ENCODE data around the gene MT1X. TPM values are rescaled to one million over a fixed set of nuclear protein-coding genes. Genes with fewer than 3 reads are reported as not detected.

MT1X gene
- polyA plus RNA-seq, 1 experiment = 19.5 TPM

DNA sequence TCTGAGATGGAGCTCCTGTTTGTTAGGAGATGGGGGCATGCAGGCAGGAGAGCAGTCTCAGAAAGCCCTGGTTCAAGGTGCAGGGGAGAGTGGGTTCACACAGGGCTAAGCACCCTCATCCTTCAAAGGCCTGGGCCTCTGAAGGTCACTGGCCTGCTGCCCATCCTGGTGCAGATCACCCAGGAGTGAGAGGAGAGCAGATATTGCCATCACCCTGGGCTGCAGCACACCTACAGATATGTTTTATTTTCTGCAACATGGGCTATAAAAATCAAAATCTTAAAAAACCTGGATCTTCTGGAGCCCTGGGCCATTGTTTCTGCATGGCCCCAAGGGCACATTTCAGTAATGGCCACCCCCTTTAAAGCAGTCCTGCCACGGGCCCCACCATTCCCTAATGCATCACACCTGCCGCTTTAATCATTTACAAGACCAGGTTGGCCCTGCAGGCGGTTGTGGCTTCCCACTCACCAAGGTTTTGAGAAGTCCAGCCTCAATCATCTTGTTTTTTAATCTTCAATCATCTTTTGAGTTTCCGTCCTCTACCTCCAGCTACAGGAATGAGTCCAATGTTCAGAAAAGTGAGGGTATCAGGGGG lies 27.3 kb downstream of the MT1X start:
- CTCF ChIA-PET = interaction anchor here (0.7 to 1.3 kb wide), 2 partner anchors 8 to 9 kb away, joined by 3 read pairs; no protein-coding TSS in a partner anchor

DNA sequence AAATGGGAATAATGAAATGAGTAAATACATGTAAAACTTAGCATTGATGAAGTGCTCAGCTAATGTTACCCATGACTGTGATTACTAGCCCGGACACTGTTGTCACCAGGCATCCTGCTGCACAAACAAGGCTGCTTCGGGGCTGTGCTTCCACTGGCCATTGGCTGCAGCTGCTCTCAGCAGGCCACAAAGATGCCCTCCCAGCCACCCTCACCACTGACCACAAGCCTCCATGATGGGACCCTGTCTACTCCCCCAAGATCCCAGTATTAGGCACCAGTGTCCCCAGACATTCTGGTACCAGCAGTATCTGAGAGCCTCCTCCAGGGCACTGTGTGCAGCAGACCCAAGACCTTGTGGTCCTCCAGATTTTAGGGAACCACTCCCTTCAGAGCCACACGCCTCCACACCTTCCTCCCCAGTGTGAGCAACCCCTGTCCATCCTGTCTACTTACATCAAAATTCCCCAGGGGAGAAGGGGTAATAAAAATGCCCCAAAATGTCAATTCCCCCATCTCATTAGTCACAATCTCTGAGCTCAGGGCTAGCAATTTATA lies 28.0 kb downstream of the MT1X start:
- ChIA-PET CTCF (interaction anchor here (0.7 kb wide), 1 partner anchor 8 kb away, joined by 3 read pairs; no protein-coding TSS in a partner anchor), POLR2A (no interaction called here)
- no peak for TF ChIP-seq CTCF (IDR thresholded peaks at IDR 0.05; ENCODE audit: low read depth, low read length)
- Histone ChIP-seq H3K27me3 (ENCODE audit: control insufficient read depth, insufficient read depth, low read length) (peaks cover 10% of the 10 kb centered on the region), H3K27ac (ENCODE audit: low read depth, low read length) (no peak overlapping the region), H3K4me3 (ENCODE audit: low read depth, low read length) (no peak overlapping the region), H3K9me3 (ENCODE audit: control insufficient read depth, insufficient read depth, low read length) (no peaks in the 10 kb centered on the region)
- no peak for DNase-seq (ENCODE audit: low read depth, low spot score)

More for the DNA sequence above, 27.3 kb downstream of the MT1X start:
- POLR2A ChIA-PET = no interaction called here
- DNase-seq (ENCODE audit: low read depth, low spot score) = no peak
- peaks cover 10% of the 10 kb centered on the region for H3K27me3 ChIP-seq (ENCODE audit: control insufficient read depth, insufficient read depth, low read length)
- H3K9me3 ChIP-seq (ENCODE audit: control insufficient read depth, insufficient read depth, low read length) = no peaks in the 10 kb centered on the region
- no peak overlapping the region for H3K4me3 ChIP-seq (ENCODE audit: low read depth, low read length)
- no peak overlapping the region for H3K27ac ChIP-seq (ENCODE audit: low read depth, low read length)
- TF ChIP-seq CTCF (IDR thresholded peaks at IDR 0.05; ENCODE audit: low read depth, low read length) = no peak

- ChIA-PET CTCF (interaction anchor here (1.7 kb wide), 1 partner anchor 10 kb away, joined by 5 read pairs; no protein-coding TSS in a partner anchor), POLR2A (no interaction called here)
Observed at GRCh38 chr16:56711862-56712261, 29.6 kb downstream of the MT1X start.

GRCh38 chr16:56713794-56714193 lies 31.5 kb downstream of the MT1X start:
- ChIA-PET POLR2A (no interaction called here), CTCF (interaction anchor here (3.3 kb wide), 1 partner anchor 11 kb away, joined by 18 read pairs; no protein-coding TSS in a partner anchor)
- no peak for TF ChIP-seq CTCF (IDR thresholded peaks at IDR 0.05; ENCODE audit: low read depth, low read length)
- Histone ChIP-seq H3K4me3 (ENCODE audit: low read depth, low read length) (no peak overlapping the region), H3K27me3 (ENCODE audit: control insufficient read depth, insufficient read depth, low read length) (peaks cover 6% of the 10 kb centered on the region), H3K9me3 (ENCODE audit: control insufficient read depth, insufficient read depth, low read length) (no peaks in the 10 kb centered on the region), H3K27ac (ENCODE audit: low read depth, low read length) (no peak overlapping the region)
- DNase-seq (ENCODE audit: low read depth, low spot score) = no peak

More at GRCh38 chr16:56711862-56712261, 29.6 kb downstream of the MT1X start:
- no peak for TF ChIP-seq CTCF (IDR thresholded peaks at IDR 0.05; ENCODE audit: low read depth, low read length)
- Histone ChIP-seq H3K27me3 (ENCODE audit: control insufficient read depth, insufficient read depth, low read length) (peaks cover 10% of the 10 kb centered on the region), H3K9me3 (ENCODE audit: control insufficient read depth, insufficient read depth, low read length) (no peaks in the 10 kb centered on the region), H3K4me3 (ENCODE audit: low read depth, low read length) (no peak overlapping the region), H3K27ac (ENCODE audit: low read depth, low read length) (no peak overlapping the region)
- DNase-seq (ENCODE audit: low read depth, low spot score) = no peak

- POLR2A ChIA-PET = interaction anchor here (1.3 kb wide), 1 partner anchor 90 kb away, joined by 3 read pairs; the partner anchor contains the start of gene MT1E
- DNase-seq (ENCODE audit: low read depth, low spot score) = no peak
- CTCF ChIA-PET = interaction anchor here (0.8 to 3.3 kb wide), 2 partner anchors 12 to 197 kb away, joined by 3 to 18 read pairs; no protein-coding TSS in a partner anchor
- H3K27me3 ChIP-seq (ENCODE audit: control insufficient read depth, insufficient read depth, low read length) = peaks cover 7% of the 10 kb centered on the region
- no peak for TF ChIP-seq CTCF (IDR thresholded peaks at IDR 0.05; ENCODE audit: low read depth, low read length)
- H3K4me3 ChIP-seq (ENCODE audit: low read depth, low read length) = no peak overlapping the region
- no peaks in the 10 kb centered on the region for H3K9me3 ChIP-seq (ENCODE audit: control insufficient read depth, insufficient read depth, low read length)
- H3K27ac ChIP-seq (ENCODE audit: low read depth, low read length) = no peak overlapping the region
Observed at GRCh38 chr16:56715126-56715525, 32.9 kb downstream of the MT1X start.

Data from AG04450 (cell line).